NCI-H82 treated with DMSO at 0.1 percent for 48 hours (cell line): ENCODE results near the gene UNC93B1.

ENCODE experiments used
- DNase-seq: peaks from one replicate; lab custom pipeline; 2025; ENCODE audit not compliant: unreplicated experiment; lab: John Stamatoyannopoulos, UW

The UNC93B1 gene

GRCh38 chr11:68003846-68004550 is at the start of gene UNC93B1:
UNC93B1 (minus strand) TSS chr11:68004097; CDS start chr11:68004043, 54 bp downstream.
- peak; percentile 14 for DNase-seq

- DNase-seq: no peak
These were observed 49.2 kb upstream of the UNC93B1 start for GRCh38 chr11:68053117-68053516.

DNA sequence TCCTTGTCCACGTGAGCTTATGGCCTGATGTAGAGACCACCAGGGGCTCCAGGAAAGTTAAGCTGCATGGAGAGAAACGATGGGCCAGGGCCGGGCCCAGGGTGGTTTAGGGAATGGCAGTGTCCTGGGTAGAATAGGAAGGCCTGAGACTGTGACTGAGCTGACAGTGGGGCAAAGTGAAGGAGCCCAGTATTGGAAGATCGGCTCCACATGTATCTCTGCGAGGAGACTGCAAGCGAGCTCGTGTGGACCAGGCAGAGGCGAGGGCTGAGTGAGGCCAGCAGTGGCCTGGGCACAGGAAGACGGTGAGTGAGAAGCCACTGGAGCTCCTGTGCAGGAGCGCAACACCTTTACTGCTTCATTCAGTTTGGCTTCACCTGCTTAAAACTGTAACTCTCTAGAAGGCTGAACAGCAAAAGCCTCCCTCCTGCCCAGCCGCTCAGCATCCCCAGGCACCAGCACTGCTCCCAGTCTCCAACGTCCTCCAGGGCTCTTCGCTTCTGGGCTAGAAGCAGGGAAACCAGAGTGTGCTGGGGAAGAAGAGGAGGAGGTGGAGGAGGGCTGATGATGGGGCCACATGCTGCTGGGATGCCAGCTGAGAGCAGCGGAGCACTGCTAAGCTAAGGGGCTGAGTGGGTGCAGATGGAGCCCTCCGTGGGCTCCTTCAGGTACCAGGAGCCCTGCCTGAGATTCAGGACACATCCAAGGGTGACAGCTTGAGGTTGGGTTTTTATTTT is 48.4 kb upstream of the UNC93B1 start:
- DNase-seq: no peak

- no peak for DNase-seq
These were observed 47.6 kb upstream of the UNC93B1 start for GRCh38 chr11:68051191-68052136.

- DNase-seq: no peak
These were observed 46.5 kb upstream of the UNC93B1 start for GRCh38 chr11:68050371-68050841.

- DNase-seq: no peak
These were observed 45.8 kb upstream of the UNC93B1 start for GRCh38 chr11:68049509-68050370.

GRCh38 chr11:68048681-68049508 is 45.0 kb upstream of the UNC93B1 start:
- no peak for DNase-seq

GRCh38 chr11:68047437-68048290 is 43.8 kb upstream of the UNC93B1 start:
- DNase-seq: no peak

GRCh38 chr11:68044898-68045351 is 41.0 kb upstream of the UNC93B1 start:
- DNase-seq: no peak

- no peak for DNase-seq
These were observed 40.4 kb upstream of the UNC93B1 start for GRCh38 chr11:68044145-68044813.

- no peak for DNase-seq
These were observed 39.6 kb upstream of the UNC93B1 start for GRCh38 chr11:68043349-68044144.

DNA sequence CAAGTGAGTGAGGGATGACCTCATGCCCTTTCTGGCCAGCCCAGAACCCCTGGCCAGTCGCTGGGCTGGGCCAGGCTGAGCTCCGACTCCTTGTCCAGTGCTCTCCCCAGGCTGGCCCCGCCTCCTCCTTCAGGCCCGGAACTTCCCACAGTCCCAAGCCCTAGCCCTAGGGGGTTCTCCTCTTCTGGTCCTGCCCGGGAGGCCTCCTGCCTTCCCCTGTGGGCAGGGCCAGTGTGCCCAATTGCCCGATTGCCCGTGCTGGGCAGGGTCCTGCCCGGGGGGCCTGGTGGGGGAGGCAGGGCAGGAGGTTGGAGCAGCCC is 39.1 kb upstream of the UNC93B1 start:
- no peak for DNase-seq

GRCh38 chr11:68042219-68043028 is 38.5 kb upstream of the UNC93B1 start:
- DNase-seq: no peak

- no peak for DNase-seq
These were observed 37.8 kb upstream of the UNC93B1 start for GRCh38 chr11:68041617-68042218.

DNA sequence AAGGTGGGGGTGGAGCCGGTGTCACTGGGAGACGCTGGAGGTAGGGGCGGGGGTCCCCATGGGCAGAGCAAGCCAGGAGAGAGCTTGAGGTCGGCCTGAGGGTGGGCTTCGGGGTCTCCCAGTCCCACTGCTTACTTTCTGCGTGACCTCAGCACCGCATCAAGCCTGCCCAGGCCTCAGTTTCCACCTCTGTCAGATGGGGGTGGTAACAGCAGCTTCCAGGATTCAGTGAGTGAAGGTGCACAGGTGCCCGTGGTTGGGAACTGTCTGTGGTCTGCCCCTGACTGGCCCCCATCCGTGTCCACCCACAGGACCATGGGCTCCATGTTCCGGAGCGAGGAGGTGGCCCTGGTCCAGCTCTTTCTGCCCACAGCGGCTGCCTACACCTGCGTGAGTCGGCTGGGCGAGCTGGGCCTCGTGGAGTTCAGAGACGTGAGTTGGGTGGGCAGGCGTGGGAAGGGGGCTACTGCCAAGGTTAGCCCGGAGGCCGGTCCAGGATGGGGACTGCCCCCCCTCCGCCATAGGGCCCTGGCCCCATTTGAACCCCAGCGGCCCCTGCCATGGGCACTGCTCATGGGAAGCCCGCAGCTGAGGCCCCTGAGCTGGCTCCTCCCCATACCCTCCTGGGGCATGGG is 37.2 kb upstream of the UNC93B1 start:
- DNase-seq: no peak
